K562 (cell line): Measurements from ENCODE around the gene TMEM30A. TPM values are rescaled to one million over a fixed set of nuclear protein-coding genes. Genes with fewer than 3 reads are reported as not detected.
A peak's percentile ranks its signal among the peaks of the same experiment; 100 is the strongest.

ENCODE experiments used
- ATAC-seq: fragments of 200-7000 bp; cut with Tn5 transposase; 3 replicates; pipeline ENCODE4 v1.9.1; 2020; ENCODE audit warnings: moderate library complexity
- BruUV-seq: library from RNA; stranded (reverse); fragments of 400-500 nt; replicated peaks from 2 replicates; lab custom pipeline; 2021; lab: Mats Ljungman, UMichigan
- CTCF ChIA-PET: fragments of 300-600 bp; formaldehyde crosslinking; extraction: SDS; loops from one replicate; lab custom pipeline; 2021; ENCODE audit warnings: low intra/inter-chr PET ratio; lab: Yijun Ruan, JAX
- POLR2A ChIA-PET: fragments of 300-600, 350-650 bp; sonication (Branson Sonifier 250); formaldehyde crosslinking; extraction: SDS; loops from one replicate; lab custom pipeline; 2021; ENCODE audit warnings: antibody characterized with exemption, inconsistent platforms; lab: Yijun Ruan, JAX
- DNase-seq, 4 experiments: peaks; one replicate each; pipeline versions ENCODE4 v3.0.0 to v3.0.0-alpha.2; 2011 to 2018; ENCODE audit warnings: low spot score in 3 of 4, mixed read lengths in 3 of 4; ENCODE audit errors: extremely low read depth in 1 of 4
- FAIRE-seq: peaks from 2 replicates; lab custom pipeline; 2011; peaks lifted over from hg19 to GRCh38; lab: Jason Lieb, UNC
- H2AFZ ChIP-seq: 2 replicates; pipeline ENCODE4 v1.6.0; 2011; ENCODE audit warnings: low read depth, low read length, control low read depth, inconsistent platforms
- H3K27ac ChIP-seq: fragments of 200-600 bp; 3 replicates; pipeline ENCODE4 v1.8.0; 2011; ENCODE audit warnings: low read depth, mild to moderate bottlenecking, control low read depth, inconsistent platforms, low read length, moderate library complexity, mixed read lengths; ENCODE audit errors: extremely low read depth
- H3K27me3 ChIP-seq, 2 experiments: fragments of 300-600 bp in 1 of 2; 2 replicates in 1 of 2; 3 replicates in 1 of 2; pipeline versions ENCODE4 v1.6.0 to v1.8.0; 2011; ENCODE audit warnings: inconsistent platforms in 2 of 2, low read length in 2 of 2, mild to moderate bottlenecking in 1 of 2, mixed read lengths in 1 of 2, moderate library complexity in 1 of 2; ENCODE audit not compliant: control insufficient read depth in 2 of 2, insufficient read depth in 2 of 2
- H3K36me3 ChIP-seq: fragments of 300-600 bp; 3 replicates; pipeline ENCODE4 v1.8.0; 2011; ENCODE audit warnings: mild to moderate bottlenecking, low read length, inconsistent platforms; ENCODE audit not compliant: control insufficient read depth, insufficient read depth
- H3K4me1 ChIP-seq, 2 experiments: fragments of 200-600 bp in 1 of 2; replicated peaks in 1 of 2; 2 replicates in 1 of 2; 3 replicates in 1 of 2; pipeline versions ENCODE4 v1.5.1 to v1.8.0; 2011; ENCODE audit warnings: inconsistent platforms in 2 of 2, low read length in 2 of 2, mild to moderate bottlenecking in 1 of 2, mixed read lengths in 1 of 2, moderate library complexity in 1 of 2; ENCODE audit not compliant: control insufficient read depth in 2 of 2, insufficient read depth in 2 of 2
- H3K4me2 ChIP-seq: 2 replicates; pipeline ENCODE4 v1.6.1; 2011; ENCODE audit warnings: low read length, control low read depth, inconsistent platforms, mixed read lengths; ENCODE audit not compliant: insufficient read depth
- H3K4me3 ChIP-seq: fragments of 200-600 bp; sonication (generic), shearing (Covaris generic); 2 replicates; pipeline ENCODE4 v1.5.1; 2016; ENCODE audit warnings: control low read depth, inconsistent platforms
- H3K79me2 ChIP-seq: fragments of 200-600 bp; 3 replicates; pipeline ENCODE4 v1.8.0; 2011; ENCODE audit warnings: low read length, inconsistent platforms; ENCODE audit not compliant: control insufficient read depth, insufficient read depth
- H3K9ac ChIP-seq, 2 experiments: 2 replicates each; pipeline versions ENCODE4 v1.6.0 to v1.6.1; 2011; ENCODE audit warnings: low read depth in 2 of 2, low read length in 2 of 2, control low read depth in 1 of 2, inconsistent platforms in 1 of 2, mild to moderate bottlenecking in 1 of 2, mixed read lengths in 1 of 2; ENCODE audit not compliant: insufficient read depth in 1 of 2
- H3K9me1 ChIP-seq: one replicate; pipeline ENCODE4 v1.6.0; 2011; ENCODE audit warnings: inconsistent platforms, mild to moderate bottlenecking, low read length, moderate library complexity; ENCODE audit not compliant: control insufficient read depth, insufficient read depth
- H3K9me3 ChIP-seq: replicated peaks from 2 replicates; pipeline ENCODE4 v1.5.1; 2011; ENCODE audit warnings: low read depth, low read length, inconsistent platforms; ENCODE audit not compliant: control insufficient read depth, insufficient read depth
- H4K20me1 ChIP-seq: replicated peaks from 2 replicates; pipeline ENCODE4 v1.6.1; 2011; ENCODE audit warnings: low read length, inconsistent platforms, mixed read lengths; ENCODE audit not compliant: control insufficient read depth, insufficient read depth
- BRD9 ChIP-seq: fragments of 450-650 bp; IDR thresholded peaks from 2 replicates; pipeline ENCODE4 v1.6.1; 2018; ENCODE audit warnings: low read depth; ENCODE audit not compliant: partially characterized antibody
- MTA3 ChIP-seq: fragments of 450-650 bp; formaldehyde crosslinking; IDR thresholded peaks from 2 replicates; pipeline ENCODE4 v1.6.1; 2017; ENCODE audit warnings: mild to moderate bottlenecking, borderline replicate concordance
- PHF8 ChIP-seq: fragments of 200-600 bp; sonication (generic); IDR thresholded peaks from 2 replicates; pipeline ENCODE4 v1.6.1; 2012; ENCODE audit warnings: mixed run types, mild to moderate bottlenecking, inconsistent platforms, low read length, moderate library complexity, borderline replicate concordance
- POLR3A ChIP-seq: IDR thresholded peaks from 2 replicates; pipeline ENCODE4 v1.6.1; 2011; ENCODE audit warnings: borderline replicate concordance, mild to moderate bottlenecking, moderate library complexity; ENCODE audit not compliant: insufficient read length, insufficient read depth; ENCODE audit errors: extremely low read depth
- SLC30A9 ChIP-seq: fragments of 250-450 bp; sonication (Bioruptor Pico); IDR thresholded peaks from 2 replicates; pipeline ENCODE4 v1.8.0; 2022; ENCODE audit warnings: mild to moderate bottlenecking, moderate library complexity
- SMARCB1 ChIP-seq: IDR thresholded peaks from 2 replicates; pipeline ENCODE4 v1.6.1; 2011; ENCODE audit warnings: improper control_type of control experiment, low read depth; ENCODE audit not compliant: insufficient read length
- SPI1 ChIP-seq: IDR thresholded peaks from 2 replicates; pipeline ENCODE4 v1.6.1; 2011; ENCODE audit warnings: low read depth, low read length, control low read depth, borderline replicate concordance
- THRAP3 ChIP-seq: fragments of 450-650 bp; IDR thresholded peaks from 2 replicates; pipeline ENCODE4 v1.6.1; 2016; ENCODE audit warnings: mild to moderate bottlenecking, inconsistent platforms, borderline replicate concordance
- ZBED1 ChIP-seq: IDR thresholded peaks from 2 replicates; pipeline ENCODE4 v1.6.1; 2014
- ZBTB8A ChIP-seq: fragments of 450-650 bp; IDR thresholded peaks from 2 replicates; pipeline ENCODE4 v1.6.1; 2018; ENCODE audit warnings: mild to moderate bottlenecking, moderate library complexity; ENCODE audit not compliant: partially characterized antibody
- ZNF174 ChIP-seq: fragments of 250-450 bp; sonication (Bioruptor Pico); IDR thresholded peaks from 2 replicates; pipeline ENCODE4 v1.4.0; 2020; ENCODE audit warnings: mild to moderate bottlenecking
- ZNF431 ChIP-seq: sonication (generic); formaldehyde crosslinking; IDR thresholded peaks from 2 replicates; pipeline ENCODE4 v1.8.0; 2022; ENCODE audit warnings: mild to moderate bottlenecking, missing genetic modification reagents
- ZNF589 ChIP-seq: fragments of 200-800 bp; sonication (Bioruptor generic); IDR thresholded peaks from 2 replicates; pipeline ENCODE4 v1.6.1; 2016; ENCODE audit warnings: low read depth, missing genetic modification characterization, missing compliant biosample characterization
- WGBS: fragments of 100-300 bp; shearing (Covaris generic); methylation state at CpG from one replicate; pipeline ENCODE4 v1.1.6; 2016; ENCODE audit warnings: low coverage, mixed read lengths; ENCODE audit not compliant: insufficient coverage; ENCODE audit errors: missing lambda C conversion rate; 5-methylcytosine and 5-hydroxymethylcytosine counted together
- in situ Hi-C: fragments of 300-500 bp; cut with MboI; formaldehyde crosslinking; loops from 4 replicates; pipeline ENCODE4 v1.15.0; 2018; ENCODE audit warnings: inconsistent platforms, mixed read lengths
- intact Hi-C: fragments of 100-400 bp; cut with micrococcal nuclease; formaldehyde crosslinking; loops from 2 replicates; pipeline ENCODE4 v1.14.2; 2022
- polyA plus RNA-seq, 8 experiments: library from polyadenylated mRNA; depleted of rRNA in 4 of 8; stranded (reverse) in 5 of 8; unstranded in 3 of 8; fragments of >200 nt; fragmentation: Nextera tagmentation in 2 of 8; fragmentation: Illumina TruSeq in 1 of 8; extraction: Ambion mirVana in 2 of 8; extraction: Trizol in 1 of 8; gene quantifications; 2 replicates each; pipeline versions ENCODE4 v1.2.1 to v1.2.3, GENCODE V29; 2011 to 2014; ENCODE audit warnings: inconsistent platforms in 1 of 8, missing spikeins in 1 of 8
- total RNA-seq, 7 experiments: library from RNA; depleted of rRNA in 6 of 7; stranded (reverse); fragments of >200 nt in 6 of 7; fragmentation: Illumina TruSeq in 2 of 7; extraction: Trizol in 2 of 7; gene quantifications; 2 replicates each; pipeline versions ENCODE4 v1.2.1 to v1.2.3, GENCODE V29; 2011 to 2021; ENCODE audit warnings: low replicate concordance in 1 of 7
- TF ChIP-seq, protein P1 (sequence below): sonication (generic); formaldehyde crosslinking; IDR thresholded peaks from 2 replicates; pipeline ENCODE4 v1.8.0; 2022; ENCODE audit warnings: mild to moderate bottlenecking, missing genetic modification reagents

TMEM30A gene
- total and polyA plus RNA-seq, 9 of the 15 experiments (the other 6 are each of a cell fraction or from before 2014, with no cell fraction given) = 6.5 to 31.2 (median 16.3) TPM

DNA sequence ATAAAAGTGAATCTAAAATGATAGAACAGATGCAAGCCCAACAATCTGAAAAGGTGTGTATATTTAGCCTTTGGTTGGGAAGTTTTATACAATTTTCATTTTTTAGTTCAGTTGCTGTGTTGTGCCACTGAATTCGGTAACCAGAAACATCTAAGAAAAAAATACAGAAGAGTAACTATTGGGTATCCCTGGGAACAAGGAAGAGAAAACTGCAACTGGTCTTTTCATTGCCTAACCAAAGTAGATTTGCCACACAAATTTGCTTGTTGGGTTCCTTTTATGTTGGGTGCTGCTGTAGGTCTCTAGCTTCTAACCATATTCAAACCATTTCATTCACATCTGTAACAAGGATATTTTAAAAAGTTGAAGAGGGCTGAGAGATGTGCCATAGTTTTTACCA lies 2.8 kb upstream of the TMEM30A start:
- Histone ChIP-seq H3K27me3 (no peaks in the 10 kb centered on the region), H3K36me3 (peaks cover 4% of the 10 kb centered on the region; the same call in 1 of the 3 replicates), H3K9ac (peak overlapping the region in 1 of 2 experiments; percentile 89; a peak in 2 of 4 replicates), H3K4me3 (no peak overlapping the region), H3K9me3 (no peaks in the 10 kb centered on the region), H3K27ac (no peak overlapping the region), H4K20me1 (no peaks in the 10 kb centered on the region; the same call in 1 of the 2 replicates), H3K9me1 (no peaks in the 10 kb centered on the region), H3K79me2 (peaks cover 56% of the 10 kb centered on the region), H3K4me1 (0 out of 5 replicates have a peak, but pooled peaks cover 0 to 7% of the 10 kb centered on the region in 2 experiments), H2AFZ (peak overlapping the region; percentile 81), H3K4me2 (peak overlapping the region; percentile 95; the same call in 1 of the 2 replicates)
- no peak for FAIRE-seq
- no TSS peak for BruUV-seq
- no peak for DNase-seq
- WGBS = 21% methylated on average over 1 of the region's 1 CpG
- TF ChIP-seq THRAP3 = no peak
- no peak for TF ChIP-seq ZNF174 (CRISPR knock-in tag)
- no peak for TF ChIP-seq ZNF589 (CRISPR knock-in tag)
- no peak for TF ChIP-seq SLC30A9 (CRISPR knock-in tag)
- no peak for TF ChIP-seq ZBED1
- no peak for TF ChIP-seq MTA3
- no peak for TF ChIP-seq BRD9
- no peak for TF ChIP-seq ZBTB8A
- no peak for TF ChIP-seq SMARCB1
- no peak for TF ChIP-seq ZNF431 (CRISPR knock-in tag)
- no peak for TF ChIP-seq PHF8
- TF ChIP-seq SPI1 = no peak
- TF ChIP-seq, protein P1, sequence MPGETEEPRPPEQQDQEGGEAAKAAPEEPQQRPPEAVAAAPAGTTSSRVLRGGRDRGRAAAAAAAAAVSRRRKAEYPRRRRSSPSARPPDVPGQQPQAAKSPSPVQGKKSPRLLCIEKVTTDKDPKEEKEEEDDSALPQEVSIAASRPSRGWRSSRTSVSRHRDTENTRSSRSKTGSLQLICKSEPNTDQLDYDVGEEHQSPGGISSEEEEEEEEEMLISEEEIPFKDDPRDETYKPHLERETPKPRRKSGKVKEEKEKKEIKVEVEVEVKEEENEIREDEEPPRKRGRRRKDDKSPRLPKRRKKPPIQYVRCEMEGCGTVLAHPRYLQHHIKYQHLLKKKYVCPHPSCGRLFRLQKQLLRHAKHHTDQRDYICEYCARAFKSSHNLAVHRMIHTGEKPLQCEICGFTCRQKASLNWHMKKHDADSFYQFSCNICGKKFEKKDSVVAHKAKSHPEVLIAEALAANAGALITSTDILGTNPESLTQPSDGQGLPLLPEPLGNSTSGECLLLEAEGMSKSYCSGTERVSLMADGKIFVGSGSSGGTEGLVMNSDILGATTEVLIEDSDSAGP (CRISPR knock-in tag) = no peak
- TF ChIP-seq POLR3A = no peak
- in situ Hi-C loops = no loop called here
- ChIA-PET POLR2A (no interaction called here), CTCF (no interaction called here)
- ATAC-seq = no peak
- intact Hi-C loops = loop anchor here (10.0 kb wide), 2 partner anchors 317 to 1763 kb away; partner anchors contain the start of genes EEF1A1 and SENP6
